Fibroblast of villous mesenchyme (primary cell): ENCODE results near the gene MAPRE2. TPM values are rescaled to one million over a fixed set of nuclear protein-coding genes. Genes with fewer than 3 reads are reported as not detected.

Experiments used
- DNase-seq: peaks from one replicate; pipeline ENCODE4 v3.0.0-alpha.2; 2010; ENCODE audit warnings: low read depth
- H3K4me3 ChIP-seq: 2 replicates; pipeline ENCODE4 v1.5.1; 2011; ENCODE audit warnings: low read depth, mild to moderate bottlenecking, low read length
- CTCF ChIP-seq: IDR thresholded peaks from 2 replicates; pipeline ENCODE4 v1.5.1; 2012; ENCODE audit warnings: low read depth, mild to moderate bottlenecking, low read length; ENCODE audit not compliant: insufficient read depth
- total RNA-seq: library from RNA; depleted of rRNA; stranded (reverse); fragments of >200 nt; gene quantifications from 2 replicates; pipeline ENCODE4 v1.2.3, GENCODE V29; 2012

The MAPRE2 gene
- total RNA-seq, 1 donor, result 18.6 TPM

DNA sequence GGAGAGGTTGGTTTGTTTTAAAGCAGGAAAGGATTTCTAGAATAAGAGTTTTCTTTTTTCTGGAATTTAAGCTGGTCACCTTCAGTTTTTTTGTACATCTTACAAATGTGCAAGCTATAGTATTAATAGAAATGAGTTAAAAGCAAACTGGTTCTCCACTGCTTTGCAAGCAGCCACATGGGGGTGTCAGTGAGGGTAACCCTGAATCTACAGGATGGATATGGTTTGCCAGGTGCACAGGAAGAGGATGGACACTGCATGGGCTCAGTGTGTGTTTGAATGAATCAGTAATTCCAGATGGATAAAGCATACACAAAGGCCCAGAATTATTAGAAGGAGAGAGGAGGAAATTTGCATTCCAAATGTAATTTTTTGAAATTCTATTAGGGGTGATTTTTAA lies 89.0 kb downstream of the MAPRE2 start:
- TF ChIP-seq CTCF, result no peak
- no peak for DNase-seq
- no peak overlapping the region for H3K4me3 ChIP-seq

GRCh38 chr18:35131387-35132020 lies 90.3 kb downstream of the MAPRE2 start:
- TF ChIP-seq CTCF, result no peak
- DNase-seq, result no peak
- H3K4me3 ChIP-seq, result no peak overlapping the region

GRCh38 chr18:35132021-35132902 lies 91.0 kb downstream of the MAPRE2 start:
- H3K4me3 ChIP-seq, result no peak overlapping the region
- no peak for DNase-seq
- TF ChIP-seq CTCF, result no peak

DNA sequence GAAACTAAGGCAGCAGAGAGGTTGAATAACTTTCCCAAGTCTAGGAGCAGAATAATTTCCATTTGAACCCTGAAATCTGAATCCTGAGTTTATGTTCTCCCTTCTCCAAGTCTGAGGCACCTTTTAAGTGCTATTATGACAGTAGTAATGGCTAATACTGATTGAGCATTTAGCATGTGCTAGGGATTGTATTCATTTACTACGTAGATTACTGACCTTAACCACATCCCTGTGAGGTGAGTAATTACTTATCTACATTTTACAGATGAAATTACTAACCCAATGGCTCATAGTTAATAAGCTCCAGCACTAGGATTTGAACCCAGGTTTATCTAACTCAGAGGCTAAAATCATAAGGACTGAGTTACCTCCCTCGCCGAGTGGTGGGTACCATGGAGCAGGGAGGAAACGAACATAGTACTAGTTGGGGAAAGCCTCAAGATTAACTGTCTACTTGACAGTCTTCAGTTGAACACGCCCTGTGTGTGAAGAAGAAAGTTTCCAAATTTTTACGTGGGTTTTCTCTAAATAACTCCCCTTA lies 93.0 kb downstream of the MAPRE2 start:
- no peak overlapping the region for H3K4me3 ChIP-seq
- no peak for TF ChIP-seq CTCF
- no peak for DNase-seq

GRCh38 chr18:35134791-35135531 lies 93.7 kb downstream of the MAPRE2 start:
- TF ChIP-seq CTCF, result no peak
- no peak for DNase-seq

GRCh38 chr18:35136248-35136647 lies 95.0 kb downstream of the MAPRE2 start:
- TF ChIP-seq CTCF, result no peak
- DNase-seq, result no peak
- no peak overlapping the region for H3K4me3 ChIP-seq

More at GRCh38 chr18:35134791-35135531, 93.7 kb downstream of the MAPRE2 start:
- no peak overlapping the region for H3K4me3 ChIP-seq
